ENCODE data around the gene SYT12.
"Not testable (repeated sequence)": the region's sequence is repeated elsewhere in the genome, so short reads cannot be mapped to it uniquely, and the experiment has no call there.

- TF ChIP-seq POLR2A (IDR thresholded peaks at IDR 0.05; ENCODE audit: low read length); GATA1 (IDR thresholded peaks at IDR 0.05; ENCODE audit: low read depth, low read length): not testable (repeated sequence)
Measured at GRCh38 chr11:66989360-66989759, 33.6 kb upstream of the SYT12 start.
